ENCODE data around the gene DTHD1.

Gene DTHD1

DNA sequence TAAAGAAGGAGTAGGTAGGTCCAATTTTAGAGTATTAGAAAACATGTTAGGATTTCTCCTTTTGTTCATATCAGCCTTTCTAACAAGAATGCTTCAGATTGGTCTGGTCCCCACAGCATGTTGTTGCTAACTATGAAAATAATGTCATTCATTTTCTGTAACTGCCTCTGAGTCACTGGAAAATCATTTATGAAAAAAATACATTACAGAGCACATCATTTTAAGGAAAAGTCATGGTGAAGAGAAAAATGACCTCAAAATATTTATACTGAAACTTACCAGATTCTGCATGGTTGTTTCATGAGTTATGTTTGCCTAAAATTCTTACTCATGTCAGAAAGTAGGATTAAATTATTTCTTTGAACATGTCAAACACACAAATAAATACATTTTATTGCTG lies 35.2 kb downstream of the DTHD1 start:
- DNase-seq, result no peak

GRCh38 chr4:36317721-36318120 lies 36.3 kb downstream of the DTHD1 start:
- no peak for DNase-seq

DNA sequence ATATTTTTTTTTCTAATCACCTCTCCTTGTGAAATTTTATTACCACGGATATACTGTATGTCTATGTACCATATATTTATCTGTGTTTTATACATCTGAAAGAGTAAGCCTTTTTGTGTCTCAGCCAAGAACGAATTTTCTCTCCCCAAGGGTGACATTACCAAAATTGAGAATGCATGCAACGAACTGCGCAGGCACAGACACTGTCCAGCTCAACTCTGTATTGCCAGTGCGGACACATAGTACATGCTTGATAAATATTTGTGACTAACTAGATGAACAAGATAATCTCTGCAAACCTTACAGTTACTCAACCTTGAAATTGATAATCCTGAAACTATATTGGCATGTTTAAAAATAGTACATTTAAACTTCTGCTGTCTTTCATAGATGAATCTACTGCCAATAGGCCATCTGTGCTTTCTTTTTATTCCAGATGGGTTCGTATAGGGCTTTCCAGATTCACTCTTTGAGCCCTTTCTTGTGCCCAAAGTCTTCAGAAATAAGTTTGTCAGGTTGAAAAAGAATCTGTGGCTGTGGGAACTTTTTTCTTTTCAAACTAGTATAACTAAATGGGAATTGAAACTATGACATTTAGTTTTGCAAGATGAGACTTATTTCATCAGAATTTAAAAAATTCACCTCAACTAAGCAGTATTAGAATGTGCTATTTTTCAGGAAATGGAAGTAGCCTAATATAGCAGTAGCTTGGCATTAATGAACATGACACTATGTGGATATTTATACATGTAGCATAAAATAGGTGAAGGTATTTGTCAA lies 38.9 kb downstream of the DTHD1 start:
- DNase-seq, result no peak

DNA sequence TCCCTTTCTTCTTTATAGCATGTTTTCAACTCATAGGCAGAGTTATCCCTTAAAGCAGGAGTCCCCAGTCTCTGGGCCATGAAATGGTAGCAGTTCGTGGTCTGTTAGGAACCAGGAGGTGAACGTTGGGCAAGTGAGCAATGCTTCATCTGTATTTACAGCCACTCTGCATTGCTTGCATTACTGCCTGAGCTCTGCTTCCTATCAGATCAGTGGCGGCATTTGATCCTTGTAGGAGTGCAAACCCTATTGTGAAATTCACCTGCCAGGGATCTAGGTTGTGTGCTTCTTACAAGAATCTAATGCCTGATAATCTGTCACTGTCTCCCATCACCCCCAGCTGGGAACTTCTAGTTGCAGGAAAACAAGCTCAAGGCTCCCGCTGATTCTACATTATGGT lies 39.8 kb downstream of the DTHD1 start:
- DNase-seq, result no peak

- no peak for DNase-seq
Observed at GRCh38 chr4:36322921-36323354, 41.5 kb downstream of the DTHD1 start.

- DNase-seq, result no peak
Observed at GRCh38 chr4:36323816-36324419, 42.5 kb downstream of the DTHD1 start.

- no peak for DNase-seq
Observed at GRCh38 chr4:36324808-36325207, 43.4 kb downstream of the DTHD1 start.

GRCh38 chr4:36325499-36325898 lies 44.1 kb downstream of the DTHD1 start:
- no peak for DNase-seq

DNA sequence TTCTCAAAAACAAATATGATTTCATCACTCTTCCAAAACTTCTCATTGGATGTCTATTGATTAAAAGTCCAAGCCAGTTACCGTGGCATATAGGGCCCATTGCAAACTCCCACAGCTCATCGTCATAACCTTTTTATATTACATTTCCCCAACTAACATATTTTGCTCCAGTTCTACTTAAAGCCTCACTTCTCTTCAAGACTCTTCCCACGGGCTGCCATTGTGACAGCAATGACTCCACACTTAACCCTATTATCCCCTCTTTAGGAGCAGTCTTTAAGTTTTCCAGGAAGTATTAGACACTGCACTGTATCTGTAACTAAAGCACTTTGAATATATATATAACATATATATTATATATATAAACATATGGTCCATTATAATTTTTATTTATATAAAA lies 44.5 kb downstream of the DTHD1 start:
- DNase-seq, result no peak

GRCh38 chr4:36326476-36327029 lies 45.1 kb downstream of the DTHD1 start:
- no peak for DNase-seq

DNA sequence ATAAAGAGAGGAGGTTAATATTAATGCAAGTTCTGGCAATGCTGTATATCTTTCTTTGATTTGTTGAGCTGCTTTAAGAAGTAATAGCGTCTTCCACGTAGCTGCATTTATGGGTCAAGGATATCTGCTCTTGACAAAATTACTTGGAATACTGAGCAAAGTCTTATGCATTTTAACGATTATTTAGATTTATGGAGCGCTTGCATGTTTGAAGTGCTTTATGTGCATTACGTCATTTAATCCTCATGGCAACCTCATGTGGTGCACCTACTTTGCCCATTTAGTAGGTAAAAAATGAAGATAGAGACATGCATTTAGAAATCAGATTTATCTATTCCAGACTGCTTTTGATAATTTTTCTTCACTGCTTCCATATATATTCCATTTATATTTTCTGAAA lies 46.0 kb downstream of the DTHD1 start:
- DNase-seq, result no peak

DNA sequence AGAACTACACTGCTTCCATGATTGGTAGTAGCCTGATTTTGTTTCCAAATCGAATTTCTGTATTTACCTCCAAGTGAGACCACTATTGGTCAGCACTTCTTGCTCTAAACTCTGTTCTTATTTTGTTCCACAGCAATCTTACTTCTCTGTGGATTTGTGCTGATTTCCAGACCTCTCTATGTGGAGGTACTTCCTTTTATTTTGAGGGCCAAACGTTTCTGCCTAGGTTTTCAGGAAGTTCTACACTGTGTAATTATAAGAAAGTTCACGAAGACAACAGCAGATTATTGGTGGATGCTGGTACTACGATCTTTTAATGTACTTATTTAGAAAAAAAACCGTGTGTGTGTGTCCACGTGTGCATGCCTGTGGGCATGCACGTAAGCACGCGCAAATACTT lies 46.7 kb downstream of the DTHD1 start:
- DNase-seq, result no peak

- no peak for DNase-seq
Observed at GRCh38 chr4:36329228-36329627, 47.8 kb downstream of the DTHD1 start.

- no peak for DNase-seq
Observed at GRCh38 chr4:36330796-36331195, 49.4 kb downstream of the DTHD1 start.

DNA sequence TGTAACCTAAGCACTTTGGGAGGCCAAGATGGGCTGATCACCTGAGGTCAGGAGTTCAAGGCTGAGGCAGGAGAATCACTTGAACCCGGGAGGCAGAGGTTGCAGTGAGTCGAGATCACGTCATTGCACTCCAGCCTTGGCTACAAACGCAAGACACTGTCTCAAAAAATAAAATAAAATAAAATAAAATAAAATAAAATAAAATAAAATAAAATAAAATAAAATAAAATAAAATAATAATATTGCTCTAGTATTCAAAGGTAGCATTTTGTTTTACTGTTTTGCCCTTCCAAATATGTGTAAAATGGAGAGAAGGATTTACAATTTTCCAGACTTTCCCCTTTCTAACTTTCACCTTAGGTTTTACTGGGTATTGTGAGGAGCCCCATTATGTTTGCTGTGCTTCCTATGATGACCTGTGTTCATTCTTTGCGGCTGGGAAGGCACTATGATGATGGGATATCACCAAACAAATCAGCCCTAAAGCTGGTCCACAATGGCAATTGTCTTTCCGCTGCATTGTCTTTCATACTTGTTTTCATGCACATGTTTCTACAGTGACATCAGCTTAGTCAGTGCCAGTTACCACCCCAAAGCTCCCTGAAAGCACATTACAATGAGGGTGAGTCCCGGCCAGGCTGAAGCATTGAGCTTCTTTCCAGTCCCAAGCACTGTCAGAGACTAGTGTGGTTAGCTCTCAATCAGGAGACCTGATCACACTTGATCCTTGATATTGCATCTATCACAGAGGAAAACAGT lies 50.8 kb downstream of the DTHD1 start:
- DNase-seq, result no peak

DNA sequence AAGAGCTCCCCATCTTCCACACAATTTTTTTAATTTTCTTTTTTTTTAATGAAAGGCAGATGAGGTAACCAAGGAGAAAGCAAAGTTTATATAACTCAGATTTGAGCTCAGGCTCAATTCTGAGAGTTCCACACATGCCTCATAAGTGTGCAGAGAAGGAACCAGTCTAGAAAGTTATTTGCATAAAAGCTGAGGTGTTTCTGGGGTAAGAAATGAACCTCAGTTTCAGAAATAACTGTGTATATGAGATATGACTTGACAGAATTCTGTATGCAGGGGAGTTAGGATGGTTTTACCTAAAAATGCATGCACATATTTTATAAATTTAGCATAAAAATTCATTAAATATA lies 51.3 kb downstream of the DTHD1 start:
- no peak for DNase-seq

DNA sequence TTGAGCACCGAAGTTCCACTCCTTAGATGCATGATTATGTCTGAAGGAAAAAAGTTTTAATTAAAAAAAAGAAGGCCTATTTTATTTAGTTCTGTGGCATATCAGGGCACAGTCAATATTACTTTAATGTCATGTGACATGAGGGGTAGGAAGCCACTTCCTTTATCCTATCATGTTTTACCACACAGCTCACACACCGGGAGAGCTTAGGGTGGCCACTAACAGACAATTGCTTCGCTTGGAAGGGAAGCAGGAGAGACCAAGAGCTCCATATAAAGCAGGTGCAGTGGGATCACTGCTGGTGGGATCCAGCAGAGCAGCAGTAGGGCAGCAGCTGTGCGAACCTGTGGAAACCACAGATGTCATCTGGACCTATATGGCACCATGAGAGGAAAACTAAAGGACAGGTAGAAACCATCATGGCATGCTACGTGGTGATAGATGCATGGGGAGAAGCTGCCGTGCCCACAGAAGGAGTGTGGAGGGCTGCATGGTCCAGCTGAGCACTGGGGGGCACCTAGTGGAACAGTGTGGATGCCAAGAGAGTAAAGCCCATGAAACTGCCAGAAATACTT lies 52.0 kb downstream of the DTHD1 start:
- no peak for DNase-seq

DNA sequence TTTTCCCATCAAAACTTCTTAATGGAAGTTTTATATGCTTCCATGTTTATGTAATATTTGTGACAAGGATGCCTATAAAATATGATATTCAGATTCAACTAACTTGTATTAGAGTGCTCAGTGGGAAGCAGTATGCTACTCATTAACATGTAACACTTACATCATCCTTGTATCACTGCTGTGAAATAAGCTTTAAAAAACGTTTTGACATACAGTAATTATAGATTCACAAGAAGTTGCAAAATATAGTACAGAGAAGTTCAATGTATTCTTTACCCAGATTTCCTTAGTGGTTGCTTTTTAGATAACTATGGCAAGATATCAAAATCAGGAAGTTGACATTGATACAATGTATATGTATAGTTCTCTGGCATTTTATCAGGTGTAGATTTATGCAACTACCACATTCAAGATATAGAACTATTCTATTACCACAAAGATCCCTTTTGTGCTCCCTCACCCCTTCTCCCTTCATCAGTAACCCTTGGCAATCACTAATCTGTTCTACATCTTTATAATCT lies 56.3 kb downstream of the DTHD1 start:
- DNase-seq, result no peak

DNA sequence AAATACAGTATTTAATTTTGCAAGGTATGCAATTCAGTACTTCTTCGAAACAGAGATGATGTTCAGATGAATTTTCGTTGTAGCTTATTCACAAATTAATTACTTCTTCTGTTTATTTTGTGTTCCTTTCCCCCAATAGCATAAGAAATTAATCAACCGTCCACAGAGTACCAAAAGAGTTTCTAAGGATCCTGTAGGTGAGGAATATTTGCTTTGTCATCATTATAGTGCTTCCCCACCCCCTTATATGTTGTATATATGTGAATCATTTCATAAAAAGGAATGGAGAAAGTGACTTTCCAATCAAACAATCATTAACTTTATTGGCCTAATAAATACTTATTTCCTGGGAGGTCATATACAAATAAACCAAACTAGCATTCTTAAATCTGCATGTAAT lies 57.6 kb downstream of the DTHD1 start:
- DNase-seq, result no peak

DNA sequence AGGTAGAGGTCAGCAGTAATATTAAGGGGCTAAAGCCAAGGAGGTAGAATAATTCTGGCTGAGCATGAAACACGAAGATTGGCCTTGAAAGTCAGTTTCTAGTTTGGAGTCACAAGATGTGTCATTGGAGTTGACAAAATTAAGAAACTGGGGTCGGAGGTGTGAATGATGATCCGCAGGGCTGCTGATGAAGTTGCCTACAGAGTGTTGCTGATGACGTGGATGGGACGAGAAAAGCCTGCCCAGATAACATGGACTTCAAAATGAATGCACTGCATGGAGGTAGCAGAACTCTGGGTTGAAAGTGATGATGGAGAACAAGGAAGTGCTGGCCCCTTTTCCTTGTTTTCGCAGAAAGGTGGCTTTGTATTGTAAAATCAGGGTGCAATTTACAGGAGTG lies 60.5 kb downstream of the DTHD1 start:
- DNase-seq, result no peak

DNA sequence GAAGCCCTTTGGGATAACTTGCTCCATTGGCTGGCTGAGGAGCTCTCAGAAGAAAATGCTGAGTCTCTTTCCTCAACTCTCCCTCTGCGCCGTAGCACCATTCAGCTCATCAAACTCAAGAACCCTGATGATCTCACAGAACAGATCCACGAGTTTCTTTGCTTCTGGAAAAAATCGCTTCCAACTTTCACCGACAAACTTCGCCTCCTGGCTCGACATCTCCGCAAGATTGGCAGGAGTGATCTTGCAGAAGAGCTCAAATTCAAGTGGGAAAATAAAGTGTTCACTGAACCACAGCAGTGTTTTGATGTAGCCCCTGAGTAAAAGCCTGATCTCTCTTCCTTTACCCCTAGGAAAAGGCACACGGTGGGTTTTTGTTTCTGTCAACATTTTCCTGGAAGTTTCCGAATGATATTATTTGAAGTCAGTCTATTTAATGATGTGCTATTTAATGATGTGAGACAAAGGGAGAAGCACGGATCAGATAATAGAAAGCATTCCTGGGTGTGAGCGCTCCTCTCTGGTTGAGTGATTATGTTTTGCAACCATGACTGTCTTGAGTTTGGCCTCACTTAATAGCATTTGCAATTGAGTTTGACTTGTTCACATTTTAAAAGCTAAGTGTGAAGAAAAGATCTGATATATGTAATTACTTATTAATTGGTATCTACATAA lies 62.2 kb downstream of the DTHD1 start:
- no peak for DNase-seq

DNA sequence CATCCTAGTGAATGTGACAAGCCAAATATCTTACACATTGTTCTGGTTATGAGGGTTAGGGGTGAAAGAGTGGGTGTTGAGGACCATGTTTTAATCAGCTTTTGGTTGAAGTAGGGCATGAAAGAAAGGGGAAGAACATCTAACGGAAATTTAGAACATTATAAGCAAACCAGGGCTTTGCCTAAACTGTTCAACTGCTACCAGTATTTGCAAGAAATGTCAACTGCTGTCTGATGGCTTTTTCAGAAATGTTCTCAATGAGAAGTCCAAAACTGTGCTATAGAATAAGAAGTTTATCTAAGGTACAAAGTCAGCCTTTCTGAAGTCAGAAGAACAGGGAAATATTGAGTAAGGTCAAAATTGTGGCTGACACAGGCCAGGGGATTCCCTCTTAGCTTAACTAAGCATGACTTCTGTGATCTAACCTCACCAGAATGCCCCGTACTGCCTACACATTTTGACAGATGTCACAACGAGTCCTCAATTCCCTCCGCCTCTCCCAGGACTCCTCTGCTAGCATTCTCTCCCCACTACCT lies 67.1 kb downstream of the DTHD1 start:
- no peak for DNase-seq
